ENCODE results near the gene SFSWAP.
"Not testable (repeated sequence)": the region's sequence is repeated elsewhere in the genome, so short reads cannot be mapped to it uniquely, and the experiment has no call there.

Gene SFSWAP

GRCh38 chr12:131803961-131804521 lies 93.2 kb downstream of the SFSWAP start (continued):
- TF ChIP-seq, protein P1, sequence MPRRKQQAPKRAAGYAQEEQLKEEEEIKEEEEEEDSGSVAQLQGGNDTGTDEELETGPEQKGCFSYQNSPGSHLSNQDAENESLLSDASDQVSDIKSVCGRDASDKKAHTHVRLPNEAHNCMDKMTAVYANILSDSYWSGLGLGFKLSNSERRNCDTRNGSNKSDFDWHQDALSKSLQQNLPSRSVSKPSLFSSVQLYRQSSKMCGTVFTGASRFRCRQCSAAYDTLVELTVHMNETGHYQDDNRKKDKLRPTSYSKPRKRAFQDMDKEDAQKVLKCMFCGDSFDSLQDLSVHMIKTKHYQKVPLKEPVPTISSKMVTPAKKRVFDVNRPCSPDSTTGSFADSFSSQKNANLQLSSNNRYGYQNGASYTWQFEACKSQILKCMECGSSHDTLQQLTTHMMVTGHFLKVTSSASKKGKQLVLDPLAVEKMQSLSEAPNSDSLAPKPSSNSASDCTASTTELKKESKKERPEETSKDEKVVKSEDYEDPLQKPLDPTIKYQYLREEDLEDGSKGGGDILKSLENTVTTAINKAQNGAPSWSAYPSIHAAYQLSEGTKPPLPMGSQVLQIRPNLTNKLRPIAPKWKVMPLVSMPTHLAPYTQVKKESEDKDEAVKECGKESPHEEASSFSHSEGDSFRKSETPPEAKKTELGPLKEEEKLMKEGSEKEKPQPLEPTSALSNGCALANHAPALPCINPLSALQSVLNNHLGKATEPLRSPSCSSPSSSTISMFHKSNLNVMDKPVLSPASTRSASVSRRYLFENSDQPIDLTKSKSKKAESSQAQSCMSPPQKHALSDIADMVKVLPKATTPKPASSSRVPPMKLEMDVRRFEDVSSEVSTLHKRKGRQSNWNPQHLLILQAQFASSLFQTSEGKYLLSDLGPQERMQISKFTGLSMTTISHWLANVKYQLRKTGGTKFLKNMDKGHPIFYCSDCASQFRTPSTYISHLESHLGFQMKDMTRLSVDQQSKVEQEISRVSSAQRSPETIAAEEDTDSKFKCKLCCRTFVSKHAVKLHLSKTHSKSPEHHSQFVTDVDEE (CRISPR knock-in tag; IDR thresholded peaks at IDR 0.05), result no peak
- TF ChIP-seq ZNF565 (CRISPR knock-in tag; conservative IDR thresholded peaks at IDR 0.05; ENCODE audit: low read depth) (no peak), TOX (CRISPR knock-in tag; IDR thresholded peaks at IDR 0.05; ENCODE audit: borderline replicate concordance) (no peak), GLIS3 (CRISPR knock-in tag; IDR thresholded peaks at IDR 0.05) (no peak), BACH2 (CRISPR knock-in tag; IDR thresholded peaks at IDR 0.05; ENCODE audit: borderline replicate concordance) (no peak), CSDC2 (CRISPR knock-in tag; IDR thresholded peaks at IDR 0.05) (no peak), ZFP3 (CRISPR knock-in tag; IDR thresholded peaks at IDR 0.05) (no peak), SNAI2 (CRISPR knock-in tag; IDR thresholded peaks at IDR 0.05) (no peak)
- TF ChIP-seq, protein P2, sequence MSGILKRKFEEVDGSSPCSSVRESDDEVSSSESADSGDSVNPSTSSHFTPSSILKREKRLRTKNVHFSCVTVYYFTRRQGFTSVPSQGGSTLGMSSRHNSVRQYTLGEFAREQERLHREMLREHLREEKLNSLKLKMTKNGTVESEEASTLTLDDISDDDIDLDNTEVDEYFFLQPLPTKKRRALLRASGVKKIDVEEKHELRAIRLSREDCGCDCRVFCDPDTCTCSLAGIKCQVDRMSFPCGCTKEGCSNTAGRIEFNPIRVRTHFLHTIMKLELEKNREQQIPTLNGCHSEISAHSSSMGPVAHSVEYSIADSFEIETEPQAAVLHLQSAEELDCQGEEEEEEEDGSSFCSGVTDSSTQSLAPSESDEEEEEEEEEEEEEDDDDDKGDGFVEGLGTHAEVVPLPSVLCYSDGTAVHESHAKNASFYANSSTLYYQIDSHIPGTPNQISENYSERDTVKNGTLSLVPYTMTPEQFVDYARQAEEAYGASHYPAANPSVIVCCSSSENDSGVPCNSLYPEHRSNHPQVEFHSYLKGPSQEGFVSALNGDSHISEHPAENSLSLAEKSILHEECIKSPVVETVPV (CRISPR knock-in tag; IDR thresholded peaks at IDR 0.05), result no peak

DNA sequence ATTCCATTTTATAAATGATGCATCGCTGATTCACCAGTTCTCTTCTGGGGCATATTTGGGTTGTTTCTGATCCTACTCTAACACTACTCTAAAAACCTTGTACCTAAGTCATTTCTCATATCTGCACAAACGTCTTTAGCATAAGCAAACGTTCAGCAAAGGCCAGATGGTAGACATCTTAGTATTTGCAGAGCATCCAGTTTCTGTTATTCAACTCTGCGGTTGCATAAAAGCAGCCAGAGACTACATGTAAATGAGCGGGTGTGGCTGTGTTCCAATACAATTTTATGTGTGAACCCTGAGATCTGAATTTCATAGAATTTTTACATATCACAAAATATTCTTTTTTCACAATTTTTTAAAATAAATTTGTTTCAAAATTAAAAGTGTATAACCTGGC lies 94.5 kb downstream of the SFSWAP start:
- TF ChIP-seq PATZ1 (CRISPR knock-in tag; IDR thresholded peaks at IDR 0.05; ENCODE audit: borderline replicate concordance) (no peak), ZFP3 (CRISPR knock-in tag; IDR thresholded peaks at IDR 0.05) (no peak), RARB (CRISPR knock-in tag; IDR thresholded peaks at IDR 0.05) (no peak)
- TF ChIP-seq, protein P2 (CRISPR knock-in tag; IDR thresholded peaks at IDR 0.05), result no peak
- TF ChIP-seq, protein P3, sequence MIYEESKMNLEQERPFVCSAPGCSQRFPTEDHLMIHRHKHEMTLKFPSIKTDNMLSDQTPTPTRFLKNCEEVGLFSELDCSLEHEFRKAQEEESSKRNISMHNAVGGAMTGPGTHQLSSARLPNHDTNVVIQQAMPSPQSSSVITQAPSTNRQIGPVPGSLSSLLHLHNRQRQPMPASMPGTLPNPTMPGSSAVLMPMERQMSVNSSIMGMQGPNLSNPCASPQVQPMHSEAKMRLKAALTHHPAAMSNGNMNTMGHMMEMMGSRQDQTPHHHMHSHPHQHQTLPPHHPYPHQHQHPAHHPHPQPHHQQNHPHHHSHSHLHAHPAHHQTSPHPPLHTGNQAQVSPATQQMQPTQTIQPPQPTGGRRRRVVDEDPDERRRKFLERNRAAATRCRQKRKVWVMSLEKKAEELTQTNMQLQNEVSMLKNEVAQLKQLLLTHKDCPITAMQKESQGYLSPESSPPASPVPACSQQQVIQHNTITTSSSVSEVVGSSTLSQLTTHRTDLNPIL (CRISPR knock-in tag; IDR thresholded peaks at IDR 0.05; ENCODE audit: low read depth), result no peak
- ATAC-seq, result no peak

DNA sequence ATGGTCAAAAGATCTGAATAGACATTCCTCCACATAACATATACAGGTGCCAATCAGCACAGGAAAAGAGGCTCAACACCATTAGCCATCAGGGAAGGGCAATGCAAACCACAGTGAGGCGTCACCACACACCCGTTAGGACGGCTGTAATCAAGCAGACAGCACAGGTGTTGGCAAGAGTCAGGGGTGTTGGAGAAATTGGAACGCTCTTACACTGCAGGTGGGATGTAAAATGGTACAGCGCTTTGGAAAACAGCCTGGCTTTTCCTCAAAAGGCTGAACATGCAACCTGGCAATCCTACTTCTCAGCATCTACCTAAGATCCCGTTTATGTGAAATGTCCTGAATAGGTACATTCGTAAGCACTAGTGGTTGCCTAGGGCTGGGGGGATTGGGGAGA lies 95.8 kb downstream of the SFSWAP start:
- TF ChIP-seq, protein P2 (CRISPR knock-in tag; IDR thresholded peaks at IDR 0.05), result no peak
- TF ChIP-seq ISL1 (CRISPR knock-in tag; IDR thresholded peaks at IDR 0.05) (no peak), RARB (CRISPR knock-in tag; IDR thresholded peaks at IDR 0.05) (no peak), ZNF8 (CRISPR knock-in tag; IDR thresholded peaks at IDR 0.05) (no peak)
- no peak for ATAC-seq

- ATAC-seq, result no peak; the same call in 2 of the 3 replicates
- TF ChIP-seq ZFP30 (CRISPR knock-in tag; IDR thresholded peaks at IDR 0.05) (no peak), ZNF8 (CRISPR knock-in tag; IDR thresholded peaks at IDR 0.05) (no peak), POU6F1 (CRISPR knock-in tag; IDR thresholded peaks at IDR 0.05; ENCODE audit: borderline replicate concordance, low read depth) (no peak)
Observed at GRCh38 chr12:131808744-131809371, 98.0 kb downstream of the SFSWAP start.

GRCh38 chr12:131809476-131810254 lies 98.8 kb downstream of the SFSWAP start:
- not testable (repeated sequence) for ATAC-seq

Data from SK-N-SH treated with all-trans-retinoic acid at 6 μM for 48 hours (cell line).